ENCODE results near the gene SPEM2.
"Not testable (repeated sequence)": the region's sequence is repeated elsewhere in the genome, so short reads cannot be mapped to it uniquely, and the experiment has no call there.

Gene SPEM2

GRCh38 chr17:7474767-7475166 lies 49.4 kb downstream of the SPEM2 start:
- DNase-seq (ENCODE audit: low spot score), result not testable (repeated sequence)

- DNase-seq (ENCODE audit: low spot score), result peak; percentile 70
These were observed 50.5 kb downstream of the SPEM2 start for GRCh38 chr17:7475764-7476422.

- peak; percentile 32 for DNase-seq (ENCODE audit: low spot score)
These were observed 51.1 kb downstream of the SPEM2 start for GRCh38 chr17:7476494-7476893.

GRCh38 chr17:7476951-7477350 lies 51.5 kb downstream of the SPEM2 start:
- no peak for DNase-seq (ENCODE audit: low spot score)

Data from GM03348 (cell line).